OCI-LY7 (cell line): ENCODE measurements around the gene CELF2.

Experiments
- EZH2phosphoT487 ChIP-seq: fragments of 200-600 bp; sonication (generic); IDR thresholded peaks from 2 replicates; pipeline ENCODE4 v1.6.1; 2018; ENCODE audit warnings: low read depth, borderline replicate concordance, mild to moderate bottlenecking, mixed run types, antibody characterized with exemption, low read length, moderate library complexity, mixed read lengths
- TF ChIP-seq, protein P1 (sequence below): fragments of 200-600 bp; sonication (generic); conservative IDR thresholded peaks from 2 replicates; pipeline ENCODE4 v1.5.1; 2014; ENCODE audit warnings: mild to moderate bottlenecking, antibody characterized with exemption, low read length, moderate library complexity, mixed read lengths

DNA sequence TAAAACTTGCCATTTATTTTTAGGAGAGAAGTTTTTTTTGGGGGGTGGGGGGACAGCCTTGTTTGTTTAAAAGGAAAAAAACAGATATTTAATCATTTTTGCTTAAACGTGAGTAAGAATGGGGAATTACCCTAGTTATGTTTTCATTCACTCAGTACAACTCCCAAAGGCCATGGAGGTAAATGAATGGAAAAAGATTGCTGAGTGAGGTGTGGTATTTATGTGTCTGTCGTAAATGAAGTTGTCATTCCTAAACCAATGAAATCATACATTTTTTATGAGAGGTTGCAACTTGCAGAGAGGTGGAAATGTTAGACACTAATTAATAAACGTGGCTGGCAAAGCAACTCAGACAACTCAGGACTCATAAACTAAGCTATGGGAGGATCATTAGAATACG lies 218.1 kb downstream of the CELF2 start:
- TF ChIP-seq, protein P1, sequence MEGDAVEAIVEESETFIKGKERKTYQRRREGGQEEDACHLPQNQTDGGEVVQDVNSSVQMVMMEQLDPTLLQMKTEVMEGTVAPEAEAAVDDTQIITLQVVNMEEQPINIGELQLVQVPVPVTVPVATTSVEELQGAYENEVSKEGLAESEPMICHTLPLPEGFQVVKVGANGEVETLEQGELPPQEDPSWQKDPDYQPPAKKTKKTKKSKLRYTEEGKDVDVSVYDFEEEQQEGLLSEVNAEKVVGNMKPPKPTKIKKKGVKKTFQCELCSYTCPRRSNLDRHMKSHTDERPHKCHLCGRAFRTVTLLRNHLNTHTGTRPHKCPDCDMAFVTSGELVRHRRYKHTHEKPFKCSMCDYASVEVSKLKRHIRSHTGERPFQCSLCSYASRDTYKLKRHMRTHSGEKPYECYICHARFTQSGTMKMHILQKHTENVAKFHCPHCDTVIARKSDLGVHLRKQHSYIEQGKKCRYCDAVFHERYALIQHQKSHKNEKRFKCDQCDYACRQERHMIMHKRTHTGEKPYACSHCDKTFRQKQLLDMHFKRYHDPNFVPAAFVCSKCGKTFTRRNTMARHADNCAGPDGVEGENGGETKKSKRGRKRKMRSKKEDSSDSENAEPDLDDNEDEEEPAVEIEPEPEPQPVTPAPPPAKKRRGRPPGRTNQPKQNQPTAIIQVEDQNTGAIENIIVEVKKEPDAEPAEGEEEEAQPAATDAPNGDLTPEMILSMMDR = no peak
- no peak for TF ChIP-seq EZH2phosphoT487
